ENCODE data around the gene NSMCE4A. TPM values are rescaled to one million over a fixed set of nuclear protein-coding genes. Genes with fewer than 3 reads are reported as not detected.
"Not testable (repeated sequence)": the region's sequence is repeated elsewhere in the genome, so short reads cannot be mapped to it uniquely, and the experiment has no call there.

Gene NSMCE4A
- total RNA-seq, 1 donor, result 30.2 TPM

DNA sequence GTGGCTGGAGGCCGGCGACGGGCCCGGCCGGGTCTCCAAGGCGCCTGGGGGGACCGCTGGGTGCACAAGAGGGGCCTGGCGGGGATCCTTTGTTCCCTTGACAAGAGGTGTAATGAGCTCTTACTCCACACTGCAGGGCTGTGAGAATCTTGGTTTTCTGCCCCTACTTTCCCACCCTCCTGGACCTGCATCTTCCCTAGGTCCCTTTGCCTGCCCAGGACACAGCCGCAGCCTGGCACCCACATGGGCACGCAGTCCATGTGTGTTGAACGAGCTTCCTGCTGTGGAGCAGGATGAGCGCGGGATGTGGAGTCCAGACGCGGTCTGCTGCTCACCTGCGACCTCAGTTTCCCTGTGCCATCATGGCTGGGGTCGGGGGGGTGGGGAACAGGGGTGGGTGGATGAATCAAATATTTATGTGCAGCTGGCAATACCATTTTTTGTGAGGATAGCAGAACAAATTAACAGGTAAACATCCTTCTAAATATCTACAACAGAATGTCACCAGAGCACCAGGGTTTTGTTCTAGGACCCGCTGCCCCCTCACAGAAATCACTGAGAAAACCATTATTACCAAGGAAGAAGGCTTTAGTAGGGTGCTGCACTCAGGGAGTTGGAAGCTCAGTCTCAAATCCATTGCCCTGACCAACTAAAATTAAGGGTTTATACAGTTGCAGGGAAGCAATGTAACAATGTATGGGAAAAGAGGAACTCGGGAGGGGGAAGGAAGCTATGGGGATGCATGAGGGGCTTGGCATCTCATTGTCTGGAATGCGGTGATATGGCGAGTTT is 474 bp upstream of the NSMCE4A start:
- no peak for DNase-seq (ENCODE audit: low read depth)
- TF ChIP-seq, protein P1, sequence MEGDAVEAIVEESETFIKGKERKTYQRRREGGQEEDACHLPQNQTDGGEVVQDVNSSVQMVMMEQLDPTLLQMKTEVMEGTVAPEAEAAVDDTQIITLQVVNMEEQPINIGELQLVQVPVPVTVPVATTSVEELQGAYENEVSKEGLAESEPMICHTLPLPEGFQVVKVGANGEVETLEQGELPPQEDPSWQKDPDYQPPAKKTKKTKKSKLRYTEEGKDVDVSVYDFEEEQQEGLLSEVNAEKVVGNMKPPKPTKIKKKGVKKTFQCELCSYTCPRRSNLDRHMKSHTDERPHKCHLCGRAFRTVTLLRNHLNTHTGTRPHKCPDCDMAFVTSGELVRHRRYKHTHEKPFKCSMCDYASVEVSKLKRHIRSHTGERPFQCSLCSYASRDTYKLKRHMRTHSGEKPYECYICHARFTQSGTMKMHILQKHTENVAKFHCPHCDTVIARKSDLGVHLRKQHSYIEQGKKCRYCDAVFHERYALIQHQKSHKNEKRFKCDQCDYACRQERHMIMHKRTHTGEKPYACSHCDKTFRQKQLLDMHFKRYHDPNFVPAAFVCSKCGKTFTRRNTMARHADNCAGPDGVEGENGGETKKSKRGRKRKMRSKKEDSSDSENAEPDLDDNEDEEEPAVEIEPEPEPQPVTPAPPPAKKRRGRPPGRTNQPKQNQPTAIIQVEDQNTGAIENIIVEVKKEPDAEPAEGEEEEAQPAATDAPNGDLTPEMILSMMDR (IDR thresholded peaks at IDR 0.05; ENCODE audit: insufficient read depth, low read depth, low read length), result no peak

DNA sequence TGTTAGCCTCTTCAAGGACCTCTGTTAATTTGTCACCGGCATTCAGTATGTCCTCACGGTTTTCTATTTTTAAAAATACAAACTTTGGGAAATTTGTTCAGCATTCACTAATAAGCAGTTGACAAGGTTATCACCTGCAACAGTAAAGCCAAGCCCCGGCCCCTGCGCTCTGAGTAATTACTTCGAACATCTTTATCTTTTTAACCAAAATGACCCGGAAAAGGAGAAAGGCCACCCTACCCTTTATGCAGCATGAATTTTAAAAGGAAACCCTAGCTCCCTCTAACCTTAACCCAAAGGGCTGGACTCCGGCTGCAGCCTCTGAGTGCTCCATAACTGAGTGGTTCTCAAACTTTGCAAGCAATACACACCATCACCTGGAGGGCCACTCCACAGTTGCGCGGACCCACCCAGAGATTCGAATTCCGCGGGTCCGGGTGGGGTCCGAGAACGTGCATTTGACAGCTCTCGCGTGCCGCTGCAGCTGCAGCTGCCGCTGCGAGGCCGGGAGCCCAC is 940 bp downstream of the NSMCE4A start:
- peak overlapping the region; percentile 76 for H3K4me3 ChIP-seq (ENCODE audit: low read depth, low read length)
- no peak for DNase-seq (ENCODE audit: low read depth)
- TF ChIP-seq, protein P1 (IDR thresholded peaks at IDR 0.05; ENCODE audit: insufficient read depth, low read depth, low read length), result no peak

More for the DNA sequence above, 474 bp upstream of the NSMCE4A start:
- H3K4me3 ChIP-seq (ENCODE audit: low read depth, low read length), result peak overlapping the region; percentile 76

DNA sequence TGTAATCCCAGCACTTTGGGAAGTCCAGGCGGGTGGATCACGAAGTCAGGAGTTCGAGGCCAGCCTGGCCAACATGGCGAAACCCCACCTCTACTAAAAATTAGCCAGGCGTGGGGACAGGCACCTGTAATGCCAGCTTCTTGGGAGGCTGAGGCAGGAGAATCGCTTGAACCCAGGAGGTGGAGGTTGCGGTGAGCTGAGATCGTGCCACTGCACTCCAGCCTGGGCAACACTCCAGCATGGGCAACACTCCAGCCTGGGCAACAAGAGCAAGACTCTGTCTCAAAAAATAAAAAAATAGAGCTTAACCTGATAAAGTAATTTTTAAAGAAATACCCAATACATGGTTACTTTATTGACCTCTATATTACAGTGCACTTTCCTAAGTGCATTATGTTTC is 5.9 kb downstream of the NSMCE4A start:
- not testable (repeated sequence) for DNase-seq (ENCODE audit: low read depth); H3K4me3 ChIP-seq (ENCODE audit: low read depth, low read length)

DNA sequence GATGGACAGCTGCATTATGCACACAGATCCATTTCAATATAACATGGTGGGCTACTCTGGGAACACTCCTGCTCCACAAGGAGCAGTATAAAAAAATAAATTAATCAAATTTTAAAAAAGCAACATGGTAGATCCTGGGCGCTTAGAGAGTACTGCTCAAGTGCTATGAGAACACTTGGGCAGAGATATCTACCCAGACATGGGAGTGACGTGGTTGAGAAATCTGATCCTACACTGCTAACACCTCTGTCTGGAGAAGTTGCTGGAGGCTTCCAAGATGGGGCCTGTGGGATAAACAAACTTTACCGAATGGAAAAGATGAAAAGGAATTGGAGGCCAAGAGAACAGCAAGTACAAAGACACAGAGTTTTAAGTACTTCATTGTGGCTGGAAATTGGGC is 9.0 kb downstream of the NSMCE4A start:
- H3K4me3 ChIP-seq (ENCODE audit: low read depth, low read length), result no peak overlapping the region
- no peak for DNase-seq (ENCODE audit: low read depth)
- TF ChIP-seq, protein P1 (IDR thresholded peaks at IDR 0.05; ENCODE audit: insufficient read depth, low read depth, low read length), result no peak

DNA sequence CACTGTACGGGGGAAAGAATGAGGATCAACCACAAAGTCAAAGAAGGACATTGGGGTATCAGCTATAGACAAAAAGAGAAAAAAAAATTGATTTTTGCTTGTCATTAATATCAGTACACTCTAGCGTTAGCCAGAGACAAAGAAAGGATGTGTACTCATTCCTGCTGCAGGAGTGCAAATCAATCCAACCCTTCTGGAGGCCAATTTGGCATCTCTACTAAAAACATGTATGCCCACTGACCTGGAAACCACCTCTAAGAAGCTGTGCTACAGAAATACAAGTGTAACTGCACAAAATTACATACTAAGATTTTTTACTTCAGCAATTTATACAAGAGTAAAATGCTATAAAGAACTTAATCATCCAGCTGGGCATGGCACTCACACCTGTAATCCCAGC is 13.6 kb downstream of the NSMCE4A start:
- TF ChIP-seq, protein P1 (IDR thresholded peaks at IDR 0.05; ENCODE audit: insufficient read depth, low read depth, low read length), result no peak
- no peak for DNase-seq (ENCODE audit: low read depth)

DNA sequence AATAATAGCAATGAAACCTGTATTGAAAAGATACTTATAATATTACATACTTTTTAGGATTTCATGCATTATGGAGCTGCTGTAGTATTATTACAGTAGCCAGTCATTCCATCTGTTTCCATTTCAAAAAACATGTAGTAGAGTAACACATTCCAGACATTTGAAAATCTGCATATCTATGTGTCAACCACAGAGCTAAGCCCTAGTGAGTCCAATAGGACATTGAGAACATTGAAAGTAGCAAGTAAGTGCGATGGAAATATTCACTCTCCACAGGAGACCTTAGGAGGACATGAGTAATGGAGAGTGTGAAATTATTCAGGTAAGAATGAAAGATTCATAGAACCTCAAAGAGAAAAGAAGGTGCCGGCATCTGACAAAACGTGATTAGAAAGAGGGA is 15.3 kb downstream of the NSMCE4A start:
- DNase-seq (ENCODE audit: low read depth), result no peak
- TF ChIP-seq, protein P1 (IDR thresholded peaks at IDR 0.05; ENCODE audit: insufficient read depth, low read depth, low read length), result no peak
- no peak overlapping the region for H3K4me3 ChIP-seq (ENCODE audit: low read depth, low read length)

More for the DNA sequence above, 13.6 kb downstream of the NSMCE4A start:
- H3K4me3 ChIP-seq (ENCODE audit: low read depth, low read length), result no peak overlapping the region

DNA sequence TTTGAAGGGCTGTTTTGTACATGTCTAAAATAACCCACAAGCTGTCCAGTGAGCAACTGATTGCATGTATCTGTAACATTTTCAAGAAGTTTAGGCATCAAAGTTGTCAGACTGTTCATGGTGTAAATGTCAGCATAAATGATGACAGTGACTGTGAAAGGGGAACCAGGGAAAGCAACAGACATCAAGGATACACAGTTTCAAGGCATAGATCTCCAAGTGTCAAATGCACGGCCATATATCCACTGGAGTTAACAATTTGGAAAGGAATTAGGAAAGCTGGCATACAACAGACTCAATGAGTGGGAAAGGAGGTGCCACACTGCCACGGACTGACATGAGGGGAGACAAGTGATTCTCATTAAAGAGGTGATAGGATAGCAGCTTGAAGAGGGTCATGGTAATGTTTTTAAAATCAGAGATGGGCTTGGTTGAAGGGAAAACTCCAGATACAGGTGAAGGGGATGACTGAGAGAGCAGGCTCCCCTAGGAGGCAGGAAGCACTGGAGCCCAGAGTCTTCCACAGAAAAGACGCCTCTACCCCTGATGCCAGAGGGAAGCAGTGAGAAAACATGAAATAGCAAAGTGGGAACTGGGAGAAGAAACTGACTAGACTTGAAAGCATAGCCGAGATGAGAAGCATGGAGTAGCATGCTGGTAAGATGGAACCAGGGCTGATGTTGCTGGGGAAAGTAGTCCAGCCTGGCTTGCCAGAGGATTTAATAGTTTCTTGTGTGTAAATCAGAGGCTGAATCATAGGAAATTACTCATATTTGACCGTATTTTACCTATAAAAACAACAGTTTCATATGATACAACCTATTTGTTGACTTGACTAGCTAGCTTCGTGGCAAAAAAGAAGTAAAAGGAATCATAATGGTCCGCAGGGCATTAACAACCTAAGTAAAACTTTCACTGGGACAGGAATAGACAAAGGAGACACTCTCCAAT is 18.6 kb downstream of the NSMCE4A start:
- H3K4me3 ChIP-seq (ENCODE audit: low read depth, low read length), result no peak overlapping the region
- TF ChIP-seq, protein P1 (IDR thresholded peaks at IDR 0.05; ENCODE audit: insufficient read depth, low read depth, low read length), result no peak
- DNase-seq (ENCODE audit: low read depth), result peak; percentile 15
